WTC11 (cell line): ENCODE measurements around the gene RGL1. TPM values are rescaled to one million over a fixed set of nuclear protein-coding genes. Genes with fewer than 3 reads are reported as not detected.

Experiments used
- ATAC-seq: fragments of 200-7000 bp; cut with Tn5 transposase; 2 replicates; pipeline ENCODE4 v1.10.0; 2021; ENCODE audit warnings: mild to moderate bottlenecking, moderate library complexity
- CTCF ChIA-PET: fragments of 300-600 bp; sonication (Branson Sonifier 250); formaldehyde crosslinking; loops from one replicate; lab custom pipeline; 2021; ENCODE audit warnings: antibody characterized with exemption; lab: Charles Lee
- POLR2A ChIA-PET: fragments of 350-600 bp; sonication (Branson Sonifier 250); formaldehyde crosslinking; loops from one replicate; lab custom pipeline; 2021; ENCODE audit warnings: antibody characterized with exemption; lab: Charles Lee
- DNase-seq: peaks from one replicate; pipeline ENCODE4 v3.0.0; 2021; ENCODE audit warnings: low spot score
- H3K27ac Mint-ChIP-seq: 2 replicates; pipeline ENCODE4 v1.8.0; 2021; ENCODE audit warnings: mixed read lengths
- H3K27me3 Mint-ChIP-seq: 2 replicates; pipeline ENCODE4 v1.8.0; 2021; ENCODE audit warnings: low read depth, mild to moderate bottlenecking, moderate library complexity, mixed read lengths
- H3K36me3 Mint-ChIP-seq: 2 replicates; pipeline ENCODE4 v1.8.0; 2021; ENCODE audit warnings: mixed read lengths
- H3K4me1 Mint-ChIP-seq: 2 replicates; pipeline ENCODE4 v1.8.0; 2022; ENCODE audit warnings: mixed read lengths
- H3K4me3 Mint-ChIP-seq: 2 replicates; pipeline ENCODE4 v1.8.0; 2021; ENCODE audit warnings: mild to moderate bottlenecking, moderate library complexity, mixed read lengths
- H3K9me3 Mint-ChIP-seq: 2 replicates; pipeline ENCODE4 v1.8.0; 2021; ENCODE audit warnings: mixed read lengths
- ATF1 ChIP-seq: sonication (generic); formaldehyde crosslinking; IDR thresholded peaks from 2 replicates; pipeline ENCODE4 v1.8.1; 2023; ENCODE audit warnings: mild to moderate bottlenecking, moderate library complexity, missing genetic modification reagents
- CBFB ChIP-seq: sonication (generic); formaldehyde crosslinking; IDR thresholded peaks from 2 replicates; pipeline ENCODE4 v1.8.1; 2022; ENCODE audit warnings: mild to moderate bottlenecking, low read depth, missing genetic modification reagents
- ELF4 ChIP-seq: sonication (generic); formaldehyde crosslinking; IDR thresholded peaks from 2 replicates; pipeline ENCODE4 v1.8.1; 2022; ENCODE audit warnings: low read depth, mild to moderate bottlenecking, moderate library complexity, missing genetic modification reagents
- GABPB1 ChIP-seq: sonication (generic); formaldehyde crosslinking; IDR thresholded peaks from 2 replicates; pipeline ENCODE4 v1.8.1; 2023; ENCODE audit warnings: mild to moderate bottlenecking, missing genetic modification reagents
- HMGA2 ChIP-seq: fragments of 250-450 bp; sonication (Bioruptor Pico); IDR thresholded peaks from 2 replicates; pipeline ENCODE4 v1.4.0; 2021; ENCODE audit warnings: mild to moderate bottlenecking, moderate library complexity
- MYBL2 ChIP-seq: sonication (generic); formaldehyde crosslinking; IDR thresholded peaks from 2 replicates; pipeline ENCODE4 v1.8.1; 2023; ENCODE audit warnings: mild to moderate bottlenecking, moderate library complexity, missing genetic modification reagents
- NFE2L1 ChIP-seq: sonication (generic); formaldehyde crosslinking; IDR thresholded peaks from 2 replicates; pipeline ENCODE4 v1.8.1; 2023; ENCODE audit warnings: missing genetic modification reagents
- NR1H2 ChIP-seq: sonication (generic); formaldehyde crosslinking; IDR thresholded peaks from 2 replicates; pipeline ENCODE4 v1.9.0; 2021; ENCODE audit warnings: mild to moderate bottlenecking, moderate library complexity, missing genetic modification reagents
- NR2C2 ChIP-seq: sonication (generic); formaldehyde crosslinking; IDR thresholded peaks from 2 replicates; pipeline ENCODE4 v1.8.0; 2022; ENCODE audit warnings: mild to moderate bottlenecking, missing genetic modification reagents
- NR3C1 ChIP-seq: sonication (generic); formaldehyde crosslinking; conservative IDR thresholded peaks from 2 replicates; pipeline ENCODE4 v1.8.1; 2023; ENCODE audit warnings: low read depth, mild to moderate bottlenecking, missing genetic modification reagents
- OVOL2 ChIP-seq: fragments of 250-450 bp; sonication (Bioruptor Pico); IDR thresholded peaks from 2 replicates; pipeline ENCODE4 v1.9.0; 2021; ENCODE audit warnings: mild to moderate bottlenecking, borderline replicate concordance
- RORB ChIP-seq: fragments of 250-450 bp; sonication (Bioruptor Pico); IDR thresholded peaks from 2 replicates; pipeline ENCODE4 v1.9.0; 2021; ENCODE audit warnings: mild to moderate bottlenecking
- SMAD3 ChIP-seq: sonication (generic); formaldehyde crosslinking; IDR thresholded peaks from 2 replicates; pipeline ENCODE4 v1.8.0; 2022; ENCODE audit warnings: missing genetic modification reagents, mild to moderate bottlenecking, borderline replicate concordance
- TEAD4 ChIP-seq: sonication (generic); formaldehyde crosslinking; IDR thresholded peaks from 2 replicates; pipeline ENCODE4 v1.8.0; 2022; ENCODE audit warnings: mild to moderate bottlenecking, missing genetic modification reagents
- TP53 ChIP-seq: sonication (generic); formaldehyde crosslinking; IDR thresholded peaks from 2 replicates; pipeline ENCODE4 v1.8.1; 2023; ENCODE audit warnings: mild to moderate bottlenecking, missing genetic modification reagents
- ZNF219 ChIP-seq: sonication (generic); formaldehyde crosslinking; IDR thresholded peaks from 2 replicates; pipeline ENCODE4 v1.8.0; 2023; ENCODE audit warnings: missing genetic modification reagents, mild to moderate bottlenecking, borderline replicate concordance
- ZNF232 ChIP-seq: sonication (generic); formaldehyde crosslinking; IDR thresholded peaks from 2 replicates; pipeline ENCODE4 v1.8.0; 2022; ENCODE audit warnings: mild to moderate bottlenecking, missing genetic modification reagents
- total RNA-seq: library from RNA; stranded (reverse); gene quantifications from 3 replicates; pipeline ENCODE4 v1.2.3, GENCODE V29; 2021
- TF ChIP-seq, protein P1 (sequence below): sonication (generic); formaldehyde crosslinking; IDR thresholded peaks from 2 replicates; pipeline ENCODE4 v1.8.0; 2022; ENCODE audit warnings: mild to moderate bottlenecking, missing genetic modification reagents
- TF ChIP-seq, protein P2 (sequence below): sonication (generic); formaldehyde crosslinking; IDR thresholded peaks from 2 replicates; pipeline ENCODE4 v1.8.1; 2022; ENCODE audit warnings: low read depth, mild to moderate bottlenecking, moderate library complexity, missing genetic modification reagents, borderline replicate concordance
- TF ChIP-seq, protein P3 (sequence below): sonication (generic); formaldehyde crosslinking; IDR thresholded peaks from 2 replicates; pipeline ENCODE4 v1.8.1; 2022; ENCODE audit warnings: mild to moderate bottlenecking, moderate library complexity, missing genetic modification reagents
- TF ChIP-seq, protein P4 (sequence below): sonication (generic); formaldehyde crosslinking; IDR thresholded peaks from 2 replicates; pipeline ENCODE4 v1.8.0; 2022; ENCODE audit warnings: mild to moderate bottlenecking, missing genetic modification reagents
- TF ChIP-seq, protein P5 (sequence below): sonication (generic); formaldehyde crosslinking; IDR thresholded peaks from 2 replicates; pipeline ENCODE4 v1.8.1; 2022; ENCODE audit warnings: mild to moderate bottlenecking, missing genetic modification reagents, moderate library complexity, borderline replicate concordance

Gene RGL1
- total RNA-seq, 1 experiment from 2014 or later = 1.5 TPM

DNA sequence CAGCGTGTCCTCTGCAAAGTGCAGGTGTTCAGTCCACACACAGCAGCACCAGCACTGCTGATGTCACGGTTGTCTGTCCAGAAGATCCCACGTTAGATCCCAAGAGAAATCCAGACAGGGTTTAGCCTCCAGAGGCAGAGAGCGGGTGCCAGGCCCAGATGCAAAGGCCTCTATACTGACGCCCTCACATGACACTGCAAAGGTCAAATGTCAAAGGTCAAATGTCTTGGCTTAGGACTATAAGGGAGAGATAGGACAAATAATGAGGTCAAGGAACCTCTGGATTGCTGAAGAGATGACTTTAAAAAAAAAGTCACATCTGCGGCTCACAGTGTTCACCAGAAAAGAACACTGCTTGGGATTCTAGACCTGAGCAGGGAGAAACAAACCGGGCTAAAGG lies 131.1 kb downstream of the RGL1 start (continued):
- TF ChIP-seq, protein P1, sequence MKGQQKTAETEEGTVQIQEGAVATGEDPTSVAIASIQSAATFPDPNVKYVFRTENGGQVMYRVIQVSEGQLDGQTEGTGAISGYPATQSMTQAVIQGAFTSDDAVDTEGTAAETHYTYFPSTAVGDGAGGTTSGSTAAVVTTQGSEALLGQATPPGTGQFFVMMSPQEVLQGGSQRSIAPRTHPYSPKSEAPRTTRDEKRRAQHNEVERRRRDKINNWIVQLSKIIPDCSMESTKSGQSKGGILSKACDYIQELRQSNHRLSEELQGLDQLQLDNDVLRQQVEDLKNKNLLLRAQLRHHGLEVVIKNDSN (CRISPR knock-in tag) = no peak
- no peak for TF ChIP-seq OVOL2 (CRISPR knock-in tag)
- TF ChIP-seq, protein P2, sequence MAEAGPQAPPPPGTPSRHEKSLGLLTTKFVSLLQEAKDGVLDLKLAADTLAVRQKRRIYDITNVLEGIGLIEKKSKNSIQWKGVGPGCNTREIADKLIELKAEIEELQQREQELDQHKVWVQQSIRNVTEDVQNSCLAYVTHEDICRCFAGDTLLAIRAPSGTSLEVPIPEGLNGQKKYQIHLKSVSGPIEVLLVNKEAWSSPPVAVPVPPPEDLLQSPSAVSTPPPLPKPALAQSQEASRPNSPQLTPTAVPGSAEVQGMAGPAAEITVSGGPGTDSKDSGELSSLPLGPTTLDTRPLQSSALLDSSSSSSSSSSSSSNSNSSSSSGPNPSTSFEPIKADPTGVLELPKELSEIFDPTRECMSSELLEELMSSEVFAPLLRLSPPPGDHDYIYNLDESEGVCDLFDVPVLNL (CRISPR knock-in tag) = no peak
- no peak for TF ChIP-seq ATF1
- no peak for TF ChIP-seq NR3C1 (CRISPR knock-in tag)
- no peak for TF ChIP-seq MYBL2 (CRISPR knock-in tag)
- no peak for TF ChIP-seq TP53

DNA sequence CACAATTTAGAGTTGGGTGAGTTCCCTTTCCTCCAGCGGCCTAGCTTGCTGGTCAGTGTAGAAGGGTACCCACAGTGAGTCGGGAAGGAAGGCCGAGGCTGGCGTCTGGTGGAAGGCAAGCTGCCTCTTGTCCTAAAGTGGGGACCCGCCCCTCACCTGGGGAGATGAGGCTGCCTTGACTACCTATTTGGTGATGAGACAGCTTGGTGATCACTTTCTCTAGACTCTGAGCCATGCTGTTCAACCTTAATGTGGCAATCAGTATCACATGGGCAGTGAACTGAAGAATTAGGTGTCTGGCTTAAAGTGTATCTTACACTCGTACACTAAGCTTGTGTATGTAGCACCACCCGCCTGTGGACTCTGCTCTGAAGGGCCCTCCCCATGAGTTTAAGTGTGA lies 131.9 kb downstream of the RGL1 start:
- no peak for DNase-seq
- Mint-ChIP-seq H3K27ac (no peak overlapping the region), H3K36me3 (no peaks in the 10 kb centered on the region), H3K27me3 (peaks cover 13% of the 10 kb centered on the region), H3K9me3 (no peaks in the 10 kb centered on the region), H3K4me3 (no peak overlapping the region), H3K4me1 (no peaks in the 10 kb centered on the region)
- ATAC-seq = no peak
- ChIA-PET POLR2A (no interaction called here), CTCF (no interaction called here)
- no peak for TF ChIP-seq RORB (CRISPR knock-in tag)
- TF ChIP-seq NR1H2 (CRISPR knock-in tag) = no peak
- no peak for TF ChIP-seq SMAD3 (CRISPR knock-in tag)
- TF ChIP-seq, protein P3, sequence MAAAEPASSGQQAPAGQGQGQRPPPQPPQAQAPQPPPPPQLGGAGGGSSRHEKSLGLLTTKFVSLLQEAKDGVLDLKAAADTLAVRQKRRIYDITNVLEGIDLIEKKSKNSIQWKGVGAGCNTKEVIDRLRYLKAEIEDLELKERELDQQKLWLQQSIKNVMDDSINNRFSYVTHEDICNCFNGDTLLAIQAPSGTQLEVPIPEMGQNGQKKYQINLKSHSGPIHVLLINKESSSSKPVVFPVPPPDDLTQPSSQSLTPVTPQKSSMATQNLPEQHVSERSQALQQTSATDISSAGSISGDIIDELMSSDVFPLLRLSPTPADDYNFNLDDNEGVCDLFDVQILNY (CRISPR knock-in tag) = no peak
- TF ChIP-seq, protein P1 (CRISPR knock-in tag) = no peak
- TF ChIP-seq, protein P4, sequence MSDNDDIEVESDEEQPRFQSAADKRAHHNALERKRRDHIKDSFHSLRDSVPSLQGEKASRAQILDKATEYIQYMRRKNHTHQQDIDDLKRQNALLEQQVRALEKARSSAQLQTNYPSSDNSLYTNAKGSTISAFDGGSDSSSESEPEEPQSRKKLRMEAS = no peak
- TF ChIP-seq GABPB1 (CRISPR knock-in tag) = no peak
- TF ChIP-seq ATF1 = no peak
- TF ChIP-seq CBFB = no peak
- TF ChIP-seq HMGA2 = no peak
- no peak for TF ChIP-seq NR2C2 (CRISPR knock-in tag)
- TF ChIP-seq, protein P5, sequence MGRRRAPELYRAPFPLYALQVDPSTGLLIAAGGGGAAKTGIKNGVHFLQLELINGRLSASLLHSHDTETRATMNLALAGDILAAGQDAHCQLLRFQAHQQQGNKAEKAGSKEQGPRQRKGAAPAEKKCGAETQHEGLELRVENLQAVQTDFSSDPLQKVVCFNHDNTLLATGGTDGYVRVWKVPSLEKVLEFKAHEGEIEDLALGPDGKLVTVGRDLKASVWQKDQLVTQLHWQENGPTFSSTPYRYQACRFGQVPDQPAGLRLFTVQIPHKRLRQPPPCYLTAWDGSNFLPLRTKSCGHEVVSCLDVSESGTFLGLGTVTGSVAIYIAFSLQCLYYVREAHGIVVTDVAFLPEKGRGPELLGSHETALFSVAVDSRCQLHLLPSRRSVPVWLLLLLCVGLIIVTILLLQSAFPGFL (CRISPR knock-in tag) = no peak
- no peak for TF ChIP-seq ZNF232 (CRISPR knock-in tag)
- no peak for TF ChIP-seq NFE2L1 (CRISPR knock-in tag)

DNA sequence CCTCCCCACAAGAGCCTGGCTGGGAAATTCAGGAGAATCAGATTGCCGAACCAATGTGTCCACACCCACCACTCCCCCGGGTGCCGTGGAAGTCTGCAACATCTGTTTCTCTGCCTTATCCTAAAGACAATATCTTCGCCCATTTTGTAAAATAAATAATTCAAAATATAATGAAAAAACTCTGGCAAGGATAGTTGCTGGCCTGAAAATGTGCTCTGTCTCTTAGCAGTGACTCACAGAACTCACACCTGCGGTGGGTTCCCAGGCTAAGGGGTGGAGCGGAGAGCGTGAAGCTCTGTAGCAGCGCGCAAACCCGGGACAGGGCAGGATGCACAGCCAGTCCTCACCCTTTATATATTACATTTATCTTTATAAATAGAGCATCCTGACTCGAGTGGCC lies 132.7 kb downstream of the RGL1 start:
- Mint-ChIP-seq H3K27me3 (peaks cover 16% of the 10 kb centered on the region), H3K4me1 (peaks cover 3% of the 10 kb centered on the region; the same call in 1 of the 2 replicates), H3K4me3 (no peak overlapping the region), H3K36me3 (no peaks in the 10 kb centered on the region), H3K9me3 (no peaks in the 10 kb centered on the region), H3K27ac (no peak overlapping the region)
- no peak for TF ChIP-seq TEAD4 (CRISPR knock-in tag)
- TF ChIP-seq ZNF219 (CRISPR knock-in tag) = no peak
- no peak for TF ChIP-seq MYBL2 (CRISPR knock-in tag)
- no peak for TF ChIP-seq ELF4 (CRISPR knock-in tag)
- TF ChIP-seq TP53 = no peak
- ChIA-PET CTCF (no interaction called here), POLR2A (no interaction called here)
- ATAC-seq = no peak
- DNase-seq = no peak
